OCI-LY7 (cell line): ENCODE data around the gene HNRNPAB.

Source experiments
- CTCF ChIP-seq: fragments of 200-600 bp; sonication (generic); conservative IDR thresholded peaks from 2 replicates; pipeline ENCODE4 v1.5.1; 2014; ENCODE audit warnings: mild to moderate bottlenecking, antibody characterized with exemption, low read length, moderate library complexity, mixed read lengths
- EZH2phosphoT487 ChIP-seq: fragments of 200-600 bp; sonication (generic); IDR thresholded peaks from 2 replicates; pipeline ENCODE4 v1.6.1; 2018; ENCODE audit warnings: low read depth, borderline replicate concordance, mild to moderate bottlenecking, mixed run types, antibody characterized with exemption, low read length, moderate library complexity, mixed read lengths

- no peak for TF ChIP-seq CTCF
- no peak for TF ChIP-seq EZH2phosphoT487
These were observed 29.9 kb upstream of the HNRNPAB start for GRCh38 chr5:178174456-178174855.
